ENCODE results near the gene SHD. TPM values are rescaled to one million over a fixed set of nuclear protein-coding genes. Genes with fewer than 3 reads are reported as not detected.

SHD gene
- total RNA-seq, 1 experiment from 2014 or later, result 4.4 TPM

GRCh38 chr19:4233282-4233853 lies 45.7 kb upstream of the SHD start:
- no peak overlapping the region for H3K4ac ChIP-seq (ENCODE audit: low read depth, low read length)
- no peak overlapping the region for H2BK5ac ChIP-seq (ENCODE audit: insufficient read length, low read length)
- no peak overlapping the region for H2BK12ac ChIP-seq (ENCODE audit: insufficient read length, low read depth, low read length)
- peaks cover 3% of the 10 kb centered on the region; the same call in 1 of the 2 replicates for H3K27me3 Mint-ChIP-seq (ENCODE audit: low read depth)
- no peak overlapping the region; a peak in 1 of 5 replicates for H3K4me3 Mint-ChIP-seq
- H3K56ac ChIP-seq (ENCODE audit: insufficient read length, low read depth, low read length), result no peak overlapping the region
- H4K20me1 ChIP-seq (ENCODE audit: control insufficient read depth, insufficient read depth, insufficient read length), result no peaks in the 10 kb centered on the region
- no peak overlapping the region for H3K4me2 ChIP-seq (ENCODE audit: insufficient read depth, insufficient read length, low read length)
- no peaks in the 10 kb centered on the region for H3K9me3 ChIP-seq (ENCODE audit: control insufficient read depth, low read depth, low read length)
- no peak overlapping the region for H3T11ph ChIP-seq (ENCODE audit: low read length)
- no peak overlapping the region for H2BK20ac ChIP-seq (ENCODE audit: low read depth, low read length, poor library complexity, severe bottlenecking)
- no peak overlapping the region for H3K23ac ChIP-seq (ENCODE audit: insufficient read length, low read depth, low read length)
- peaks cover 0 to 5% of the 10 kb centered on the region in 2 experiments; a peak in 2 of 4 replicates for H3K4me1 Mint-ChIP-seq
- H3K9me3 Mint-ChIP-seq, result peaks cover 1 to 5% of the 10 kb centered on the region in 2 experiments; a peak in 2 of 5 replicates
- no peaks in the 10 kb centered on the region for H3K79me1 ChIP-seq (ENCODE audit: insufficient read depth, low read depth, low read length, poor library complexity, severe bottlenecking)
- H4K8ac ChIP-seq (replicated peaks; ENCODE audit: insufficient read length, low read depth, low read length), result no peak overlapping the region
- H2AK5ac ChIP-seq (ENCODE audit: insufficient read length, low read length), result no peak overlapping the region
- no peaks in the 10 kb centered on the region for H3K27me3 ChIP-seq (ENCODE audit: insufficient read depth, low read length)
- no peak overlapping the region for H3K14ac ChIP-seq (ENCODE audit: insufficient read depth, low read length)
- no peak overlapping the region for H2BK120ac ChIP-seq (ENCODE audit: low read depth, low read length, poor library complexity, severe bottlenecking)
- H3K18ac ChIP-seq (ENCODE audit: insufficient read length, low read depth, low read length), result no peak overlapping the region
- no peak overlapping the region; a peak in 1 of 7 replicates for H3K27ac Mint-ChIP-seq
- no peaks in the 10 kb centered on the region for H3K79me2 ChIP-seq (ENCODE audit: insufficient read depth, low read length)
- WGBS (ENCODE audit: extremely low coverage, insufficient read length, low lambda C conversion rate), result no CpG with 5 or more reads among the region's 11 CpGs
- no peak overlapping the region for H4K91ac ChIP-seq (ENCODE audit: insufficient read length, low read depth, low read length)
- no peak overlapping the region for H4K5ac ChIP-seq (ENCODE audit: insufficient read length, low read depth, low read length)
- no peaks in the 10 kb centered on the region for H3K36me3 Mint-ChIP-seq (ENCODE audit: insufficient read depth in 1 of 3, low read depth in 3 of 3)
- no peak overlapping the region for H3K9ac ChIP-seq (ENCODE audit: extremely low read depth, insufficient read length, low read length)
- H2AFZ ChIP-seq (ENCODE audit: low read length), result no peak overlapping the region
- H2BK15ac ChIP-seq (ENCODE audit: low read depth, low read length), result no peak overlapping the region
- peaks cover 3% of the 10 kb centered on the region for H3K23me2 ChIP-seq (ENCODE audit: insufficient read length, low read depth, low read length, poor library complexity, severe bottlenecking)
- no peaks in the 10 kb centered on the region for H3K4me1 ChIP-seq (ENCODE audit: insufficient read depth, low read length)
- H3K27ac ChIP-seq (ENCODE audit: insufficient read length, low read depth, low read length), result no peak overlapping the region
- TF ChIP-seq, protein P1, sequence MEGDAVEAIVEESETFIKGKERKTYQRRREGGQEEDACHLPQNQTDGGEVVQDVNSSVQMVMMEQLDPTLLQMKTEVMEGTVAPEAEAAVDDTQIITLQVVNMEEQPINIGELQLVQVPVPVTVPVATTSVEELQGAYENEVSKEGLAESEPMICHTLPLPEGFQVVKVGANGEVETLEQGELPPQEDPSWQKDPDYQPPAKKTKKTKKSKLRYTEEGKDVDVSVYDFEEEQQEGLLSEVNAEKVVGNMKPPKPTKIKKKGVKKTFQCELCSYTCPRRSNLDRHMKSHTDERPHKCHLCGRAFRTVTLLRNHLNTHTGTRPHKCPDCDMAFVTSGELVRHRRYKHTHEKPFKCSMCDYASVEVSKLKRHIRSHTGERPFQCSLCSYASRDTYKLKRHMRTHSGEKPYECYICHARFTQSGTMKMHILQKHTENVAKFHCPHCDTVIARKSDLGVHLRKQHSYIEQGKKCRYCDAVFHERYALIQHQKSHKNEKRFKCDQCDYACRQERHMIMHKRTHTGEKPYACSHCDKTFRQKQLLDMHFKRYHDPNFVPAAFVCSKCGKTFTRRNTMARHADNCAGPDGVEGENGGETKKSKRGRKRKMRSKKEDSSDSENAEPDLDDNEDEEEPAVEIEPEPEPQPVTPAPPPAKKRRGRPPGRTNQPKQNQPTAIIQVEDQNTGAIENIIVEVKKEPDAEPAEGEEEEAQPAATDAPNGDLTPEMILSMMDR (conservative IDR thresholded peaks at IDR 0.05), result peak; percentile 86
- peak; percentile 85 for DNase-seq

All from H9 (cell line).